Stimulated activated CD4-positive, alpha-beta T cell treated with anti-CD3 and anti-CD28 coated beads, Interleukin-4, amount 100 ng/mL, for 24 hours (primary cell): ENCODE measurements around the gene FAF1.
"Not testable (repeated sequence)": the region's sequence is repeated elsewhere in the genome, so short reads cannot be mapped to it uniquely, and the experiment has no call there.

Source experiments
- DNase-seq: peaks from one replicate; pipeline ENCODE4 v3.0.0-alpha.2; 2020

The FAF1 gene

DNA sequence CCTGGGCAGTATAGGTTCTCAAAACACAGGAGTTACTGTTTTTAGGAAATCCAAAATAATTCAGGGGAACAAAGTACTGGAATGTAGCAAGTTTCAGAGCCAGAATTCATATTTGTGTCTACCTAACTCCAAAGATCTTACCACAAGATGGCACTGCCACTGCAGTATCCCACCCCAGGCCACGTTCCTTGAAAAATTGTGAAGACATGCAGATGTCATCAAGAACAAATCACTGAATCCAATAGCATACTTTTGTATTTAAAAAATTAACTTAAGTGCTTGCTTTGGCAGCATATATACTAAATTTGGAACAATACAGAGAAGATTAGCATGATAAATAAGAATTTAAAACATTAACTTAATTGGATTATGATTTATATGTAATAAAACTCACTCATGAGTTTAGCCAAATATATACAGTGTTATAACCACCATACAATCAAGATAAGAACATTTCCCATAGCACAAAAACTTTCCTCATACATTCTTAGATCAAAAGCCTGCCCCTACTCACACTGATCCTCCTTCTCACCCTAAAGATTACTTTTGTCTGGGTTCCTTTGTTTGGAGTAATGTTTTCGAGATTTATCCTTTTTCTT, 209.9 kb downstream of the FAF1 start:
- DNase-seq: no peak

DNA sequence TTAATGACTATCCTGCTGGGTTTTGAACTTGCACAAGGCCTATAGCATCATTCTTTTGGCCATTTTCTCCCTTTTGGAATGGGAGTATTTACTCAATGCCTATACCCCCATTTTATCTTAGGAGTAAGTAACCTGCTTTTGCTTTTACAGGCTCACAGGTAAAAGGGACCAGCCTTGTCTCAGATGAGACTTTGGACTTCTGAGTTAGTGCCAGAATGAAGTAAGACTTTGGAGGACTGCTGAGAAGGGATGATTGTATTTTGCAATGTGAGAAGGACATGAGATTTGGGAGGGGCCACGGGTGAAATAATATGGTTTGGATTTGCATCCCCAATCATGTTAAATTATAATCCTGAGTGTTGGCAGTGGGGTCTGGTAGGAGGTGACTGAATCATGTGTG, 212.7 kb downstream of the FAF1 start:
- DNase-seq: no peak

DNA sequence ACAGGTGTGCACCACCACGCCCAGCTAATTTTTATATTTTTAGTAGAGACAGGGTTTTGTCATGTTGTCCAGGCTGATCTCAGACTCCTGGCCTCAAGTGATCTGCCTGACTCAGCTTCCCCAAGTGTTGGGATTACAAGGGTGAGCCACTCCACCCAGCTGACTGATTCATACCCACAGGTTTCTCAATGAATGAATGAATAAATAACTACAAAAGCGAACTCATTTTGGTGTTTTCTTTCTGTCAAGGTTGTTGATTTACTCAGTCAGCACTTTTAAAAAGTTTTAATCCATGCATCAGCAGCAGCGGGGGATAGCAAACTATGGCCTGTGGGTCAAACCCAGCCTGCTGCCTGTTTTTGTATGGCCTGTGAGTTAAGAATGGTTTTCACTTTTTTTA, 217.5 kb downstream of the FAF1 start:
- no peak for DNase-seq

DNA sequence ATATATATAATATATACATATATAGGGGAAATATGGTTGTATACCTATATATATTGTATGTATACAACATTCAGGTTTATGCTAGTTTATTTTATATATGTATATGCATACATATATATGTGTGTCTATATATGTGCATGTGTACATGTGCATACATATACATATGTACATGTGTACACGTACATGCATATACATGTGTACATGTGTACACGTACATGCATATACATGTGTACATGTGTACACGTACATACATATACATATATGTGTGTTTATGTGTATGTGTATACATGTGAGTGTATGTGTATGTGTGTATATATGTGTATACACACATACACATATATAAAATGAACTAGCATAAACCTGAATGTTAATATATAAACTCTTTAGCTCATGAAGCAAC, 220.9 kb downstream of the FAF1 start:
- no peak for DNase-seq

DNA sequence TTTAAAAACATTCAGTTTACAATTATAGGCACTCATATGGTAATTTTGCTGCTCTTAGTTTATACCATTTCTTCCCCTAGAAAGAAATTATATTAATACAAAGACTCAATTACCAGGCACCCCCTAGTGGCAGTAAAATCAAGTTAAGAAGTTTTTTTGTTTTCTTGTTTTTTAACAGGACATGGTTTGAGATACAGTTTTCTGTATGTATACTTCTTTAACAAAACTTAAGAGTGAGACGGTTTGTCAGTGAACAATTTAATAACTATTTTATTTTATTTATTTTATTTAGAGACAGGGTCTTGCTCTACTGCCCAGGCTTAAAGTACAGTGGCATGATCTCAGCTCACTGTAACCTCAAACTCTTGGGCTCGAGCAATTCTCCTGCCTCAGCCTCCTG, 224.6 kb downstream of the FAF1 start:
- no peak for DNase-seq

DNA sequence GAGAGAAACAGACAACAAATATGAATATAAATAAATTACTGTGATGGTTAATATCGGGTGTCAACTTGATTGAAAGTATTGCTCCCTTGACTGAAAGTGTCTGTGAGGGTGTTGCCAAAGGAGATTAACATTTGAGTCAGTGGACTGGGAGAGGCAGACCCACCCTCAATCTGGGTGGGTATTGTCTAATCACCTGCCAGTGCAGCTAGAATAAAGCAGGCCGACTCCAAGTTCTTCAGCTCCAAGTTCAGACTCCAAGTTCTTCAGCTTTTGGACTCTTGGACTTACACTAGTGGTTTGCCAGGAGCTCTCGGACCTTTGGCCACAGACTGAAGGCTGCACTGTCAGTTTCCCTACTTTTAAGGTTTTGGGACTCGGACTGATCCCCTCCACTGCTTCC, 232.5 kb downstream of the FAF1 start:
- not testable (repeated sequence) for DNase-seq

DNA sequence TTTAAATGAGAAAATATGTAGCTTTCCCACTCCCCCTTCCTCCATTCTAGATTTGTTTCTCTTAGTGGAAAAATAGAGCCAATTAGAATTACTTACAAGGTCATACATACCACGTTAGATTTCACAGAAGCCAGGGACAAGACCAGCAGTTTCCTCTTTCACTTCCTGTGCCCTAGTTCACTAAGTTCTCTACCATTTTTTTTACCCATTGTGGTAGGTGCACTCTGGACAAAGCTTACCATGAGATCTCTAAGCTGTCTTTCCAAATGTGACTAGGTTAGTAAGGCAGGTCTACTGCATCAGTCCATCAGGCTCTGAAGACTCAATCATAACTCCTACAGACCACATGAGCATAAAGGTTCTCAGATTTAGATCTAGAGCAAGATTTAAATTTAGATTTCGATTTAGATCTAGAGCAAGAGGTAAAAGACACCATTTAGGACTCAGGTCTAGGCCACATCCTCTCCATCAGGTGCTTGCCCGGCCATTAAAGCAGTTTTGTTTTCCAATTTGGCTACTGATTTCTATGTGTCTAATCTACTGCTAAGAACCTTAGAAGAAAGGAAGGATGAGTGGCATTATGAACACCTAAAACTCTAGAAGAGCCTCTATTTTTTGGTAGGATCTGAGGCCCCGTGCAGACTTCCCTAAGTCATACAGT, 235.3 kb downstream of the FAF1 start:
- no peak for DNase-seq

DNA sequence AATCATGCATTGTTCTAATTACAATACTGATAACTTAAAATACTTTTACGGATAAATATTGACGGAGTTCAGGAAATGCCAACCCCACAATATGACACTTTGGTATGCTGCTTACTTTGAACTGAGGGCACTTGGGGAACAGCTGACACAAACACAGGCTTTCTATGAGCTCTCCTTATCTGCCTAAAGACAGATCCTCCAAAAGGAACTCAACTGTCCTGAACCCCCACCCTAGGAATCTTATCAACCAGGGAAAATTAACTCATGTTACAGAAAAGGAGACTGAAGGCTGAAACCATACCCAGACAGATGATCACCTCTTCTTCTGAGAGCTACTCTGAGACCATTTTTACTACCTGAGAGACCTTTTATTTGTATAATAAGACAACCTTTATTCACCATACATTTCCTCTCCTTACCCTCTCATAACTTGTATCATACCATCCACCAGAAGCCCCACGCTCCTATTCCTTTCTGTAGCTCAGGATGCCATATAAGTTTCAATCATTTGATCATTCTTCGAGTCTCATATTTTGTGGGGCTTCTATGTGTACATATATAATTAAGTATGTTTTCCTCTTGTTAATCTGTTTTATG, 239.5 kb downstream of the FAF1 start:
- no peak for DNase-seq

DNA sequence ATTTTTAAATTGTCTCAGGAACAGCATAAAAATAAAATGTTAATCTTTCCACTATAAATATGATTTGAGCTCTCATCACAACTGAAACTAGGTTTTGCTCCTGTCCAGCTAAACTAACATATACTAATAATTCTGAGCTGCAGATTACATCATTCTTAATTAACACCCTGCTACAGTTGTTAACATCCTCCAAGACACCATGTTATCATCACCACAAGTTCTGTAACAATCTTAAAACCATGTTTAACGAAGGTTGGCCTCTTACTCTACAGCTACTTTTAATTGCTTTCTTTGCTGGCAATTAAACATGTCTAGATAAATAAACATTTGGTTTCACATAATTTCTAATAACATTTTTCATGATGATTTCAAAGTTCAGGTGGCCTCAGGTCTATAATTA, 240.9 kb downstream of the FAF1 start:
- no peak for DNase-seq

DNA sequence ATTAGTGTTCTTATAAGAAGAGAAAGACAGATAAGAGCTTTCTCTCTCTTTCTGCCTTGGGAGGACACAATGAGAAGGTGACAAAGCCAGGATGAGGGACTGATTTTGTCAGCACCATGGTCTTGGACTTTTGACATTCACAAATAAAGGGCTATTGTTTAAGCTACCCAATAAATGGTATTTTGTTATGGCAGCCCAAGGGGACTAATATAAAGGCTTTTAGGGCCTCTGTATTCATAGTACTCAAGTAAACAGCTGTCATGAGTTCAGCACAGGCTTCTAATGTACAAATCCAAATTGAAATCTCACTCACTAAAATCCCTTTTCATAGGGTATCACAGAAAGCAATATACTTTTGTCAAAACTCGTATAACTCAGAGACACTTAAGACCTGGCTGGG, 242.7 kb downstream of the FAF1 start:
- no peak for DNase-seq

DNA sequence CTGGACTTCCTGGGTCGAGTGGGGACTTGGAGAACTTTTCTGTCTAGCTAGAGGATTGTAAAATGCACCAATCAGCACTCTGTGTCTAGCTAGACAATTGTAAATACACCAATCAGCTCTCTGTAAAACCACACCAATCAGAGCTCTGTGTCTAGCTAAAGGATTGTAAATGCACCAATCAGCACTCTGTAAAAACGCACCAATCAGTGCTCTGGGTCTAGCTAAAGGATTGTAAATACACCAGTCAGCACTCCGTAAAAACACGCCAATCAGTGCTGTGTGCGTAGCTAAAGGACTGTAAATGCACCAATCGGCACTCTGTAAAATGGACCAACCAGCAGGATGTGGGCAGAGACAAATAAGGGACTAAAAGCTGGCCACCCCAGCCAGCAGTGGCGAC, 243.6 kb downstream of the FAF1 start:
- DNase-seq: not testable (repeated sequence)

DNA sequence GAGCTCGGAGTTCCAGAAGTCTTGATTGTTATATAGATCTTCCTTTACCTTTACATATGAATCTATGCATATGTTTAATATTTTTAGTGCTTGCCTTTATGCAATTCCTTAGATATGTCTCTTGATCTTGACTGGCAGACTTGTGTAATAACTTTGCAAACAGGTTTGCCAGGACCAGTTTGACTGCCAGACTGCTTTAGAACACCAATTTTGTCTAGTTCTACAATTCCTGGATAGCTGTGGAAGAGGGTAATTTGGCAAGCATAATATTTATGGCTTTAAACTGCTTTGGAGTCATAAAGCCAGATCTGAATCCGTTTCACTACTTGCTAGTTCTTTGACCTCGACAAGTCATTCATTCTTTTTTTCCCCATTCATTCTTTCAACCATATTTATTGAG, 250.0 kb downstream of the FAF1 start:
- no peak for DNase-seq

DNA sequence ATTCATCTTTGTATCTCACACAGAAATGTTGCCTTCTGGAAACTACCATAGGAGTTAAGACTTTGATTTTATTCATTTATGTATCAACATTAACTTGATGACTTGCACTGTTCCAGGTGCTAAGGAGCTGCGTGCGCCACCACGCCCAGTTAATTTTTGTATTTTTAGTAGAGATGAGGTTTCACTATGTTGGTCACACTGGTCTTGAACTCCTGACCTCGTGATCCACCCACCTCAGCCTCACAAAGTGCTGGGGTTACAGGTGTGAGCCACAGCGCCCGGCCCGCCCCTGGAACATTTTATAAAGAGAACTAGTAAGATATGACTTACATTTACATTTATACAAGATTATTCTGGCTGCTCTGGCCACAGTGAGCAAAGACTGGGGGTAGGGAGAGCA, 252.2 kb downstream of the FAF1 start:
- no peak for DNase-seq

DNA sequence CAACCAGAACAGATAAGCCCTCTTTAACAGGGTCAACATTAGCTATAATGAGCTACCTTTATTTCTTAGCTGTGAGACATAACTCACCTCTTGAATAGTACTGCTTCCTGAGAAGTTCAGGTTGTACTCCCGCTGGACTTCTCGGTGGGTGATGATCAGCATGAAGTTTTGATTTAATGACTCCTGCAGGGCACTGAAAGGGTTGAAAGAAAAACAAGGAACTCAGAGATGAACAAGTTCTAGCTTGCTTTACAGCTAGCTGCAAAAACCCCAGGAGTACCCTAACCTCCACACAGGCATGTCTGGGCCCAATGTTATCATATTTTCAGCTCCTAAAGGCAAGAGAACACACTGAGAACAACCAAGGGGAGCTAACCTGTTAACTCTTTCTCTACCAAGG, 254.4 kb downstream of the FAF1 start:
- no peak for DNase-seq

DNA sequence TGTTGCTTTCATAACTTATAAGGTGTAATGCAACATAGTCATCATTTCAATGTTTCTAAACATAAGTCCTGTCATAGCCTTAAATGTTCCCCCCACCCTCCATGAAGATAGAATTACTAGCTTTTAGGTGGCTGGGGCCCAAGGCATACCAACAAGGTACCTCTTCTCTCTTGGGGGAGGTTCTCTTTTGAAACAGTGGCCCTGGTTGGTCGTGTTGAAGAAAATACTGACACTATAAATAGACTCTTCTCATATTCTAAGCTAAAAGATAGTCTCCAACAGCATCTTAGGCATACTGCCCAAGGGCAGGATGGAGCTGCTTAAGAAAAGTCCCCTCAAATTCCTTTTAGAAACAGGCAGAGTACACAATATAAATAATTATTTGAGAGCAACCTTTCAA, 255.0 kb downstream of the FAF1 start:
- DNase-seq: no peak

DNA sequence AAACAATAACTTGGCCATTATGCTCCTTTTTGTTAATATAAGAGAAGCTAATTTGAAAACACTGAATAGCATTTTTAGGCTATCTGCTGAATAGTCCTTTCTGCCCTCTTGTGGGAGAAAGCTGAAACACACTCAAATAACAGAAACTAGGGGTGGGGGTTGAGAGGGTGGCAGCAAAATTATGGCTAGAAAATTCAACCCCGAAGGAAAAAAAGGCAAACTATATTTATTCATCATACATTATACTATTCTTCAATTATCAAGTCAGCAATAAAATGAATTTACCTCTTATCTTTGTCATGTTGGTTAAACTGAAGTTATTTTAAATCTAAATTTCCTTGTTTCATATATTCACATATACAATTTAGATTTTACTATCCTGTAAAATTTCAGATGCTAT, 255.9 kb downstream of the FAF1 start:
- DNase-seq: peak; percentile 11

DNA sequence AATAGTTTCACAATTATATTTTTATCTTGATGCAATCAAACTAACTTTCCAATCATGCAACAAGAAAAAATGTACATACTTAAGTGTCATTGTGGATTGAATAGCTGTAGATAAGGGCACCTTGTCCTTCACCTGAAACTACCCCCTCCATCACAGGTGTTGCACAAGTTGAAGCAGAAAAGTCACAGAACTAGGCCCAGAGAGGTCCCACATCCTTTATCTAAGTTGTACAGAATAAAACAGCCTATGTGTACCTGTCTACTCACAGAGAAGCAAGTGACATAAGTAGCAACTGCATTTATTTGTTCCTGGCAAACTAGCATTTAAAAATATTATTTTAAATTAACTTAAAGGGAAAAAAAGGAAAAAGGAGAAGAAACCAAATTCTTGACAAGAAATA, 256.8 kb downstream of the FAF1 start:
- DNase-seq: no peak

DNA sequence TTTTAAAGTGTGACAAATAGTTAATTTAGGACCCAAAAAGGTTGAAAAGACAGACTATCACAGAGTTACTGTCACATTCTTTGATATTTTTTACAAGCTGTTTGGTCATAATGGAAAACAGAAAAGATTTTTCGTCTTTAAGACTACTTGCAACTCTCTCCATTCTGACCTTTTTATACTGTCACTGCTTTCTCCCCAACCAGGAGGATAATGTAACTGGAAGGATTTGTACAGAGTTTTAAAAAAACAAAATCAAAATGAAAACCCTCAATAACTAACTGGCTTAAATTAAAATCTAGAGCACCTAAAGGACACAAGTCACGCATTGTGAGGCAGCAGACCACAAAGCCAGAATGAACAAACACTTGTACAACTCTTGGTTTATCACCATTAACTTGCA, 257.7 kb downstream of the FAF1 start:
- DNase-seq: no peak

DNA sequence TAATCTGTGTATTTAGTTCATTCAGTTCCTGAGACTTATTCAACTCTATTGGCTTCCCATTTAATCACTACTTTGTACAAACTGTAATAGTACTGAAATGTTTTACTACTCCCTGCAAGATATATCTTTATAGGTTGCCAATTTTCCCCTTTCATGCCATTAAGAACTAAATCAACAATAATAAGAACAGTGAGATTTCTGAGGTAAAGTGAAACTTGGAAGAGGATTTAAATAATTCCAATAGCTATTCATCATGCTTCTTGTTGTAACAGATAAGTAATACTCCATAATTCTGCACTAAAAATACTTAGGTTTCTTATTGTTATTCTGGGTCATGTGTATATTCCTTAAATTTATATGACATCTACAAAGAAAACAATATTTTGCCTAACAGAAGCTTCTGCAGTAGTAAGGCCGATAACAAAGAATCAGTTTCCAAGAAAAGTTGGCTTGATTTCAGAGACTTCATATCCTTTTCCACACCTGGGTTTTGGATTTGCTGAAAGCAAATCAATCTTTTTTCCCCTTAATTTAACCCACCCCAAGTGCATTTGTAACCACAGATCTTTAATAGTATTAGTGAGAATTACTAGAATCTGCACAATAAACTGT, 258.3 kb downstream of the FAF1 start:
- DNase-seq: no peak

DNA sequence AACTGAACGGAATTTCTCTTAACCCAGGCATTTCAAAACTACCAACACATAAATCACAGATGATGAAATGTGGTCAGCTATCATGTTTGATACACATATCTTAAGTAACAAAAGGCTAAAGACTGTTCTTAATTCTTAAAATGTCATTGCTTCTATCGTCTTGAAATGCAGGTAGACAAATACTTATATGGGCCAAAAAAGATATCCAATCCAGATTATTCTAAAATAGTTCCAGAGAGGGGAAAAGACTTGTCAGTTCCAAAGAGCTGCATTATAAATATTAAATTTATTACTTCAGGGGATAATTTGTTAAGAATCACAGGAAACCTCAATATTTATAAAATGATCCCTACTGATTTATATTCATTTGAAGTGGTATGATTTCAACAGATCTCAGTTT, 259.4 kb downstream of the FAF1 start:
- no peak for DNase-seq

DNA sequence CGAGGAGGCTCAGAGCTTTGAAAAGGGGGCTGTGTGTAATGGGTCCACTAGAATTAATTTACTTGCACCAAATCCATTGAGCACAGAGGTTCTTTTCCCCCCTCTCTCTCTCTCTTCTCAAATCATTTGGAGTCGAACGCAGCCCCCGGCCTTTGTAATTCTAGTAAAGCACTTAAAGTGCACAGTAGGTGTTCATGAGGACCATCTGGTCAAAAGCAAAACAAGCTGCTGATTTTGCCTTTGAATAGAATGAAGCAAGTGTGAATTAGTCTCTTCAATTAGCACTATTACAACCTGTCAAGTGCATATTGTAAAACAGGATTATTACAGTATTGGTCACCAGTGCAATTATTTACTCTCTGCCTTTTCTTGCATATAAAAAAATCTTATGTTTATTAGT, 259.9 kb downstream of the FAF1 start:
- no peak for DNase-seq

DNA sequence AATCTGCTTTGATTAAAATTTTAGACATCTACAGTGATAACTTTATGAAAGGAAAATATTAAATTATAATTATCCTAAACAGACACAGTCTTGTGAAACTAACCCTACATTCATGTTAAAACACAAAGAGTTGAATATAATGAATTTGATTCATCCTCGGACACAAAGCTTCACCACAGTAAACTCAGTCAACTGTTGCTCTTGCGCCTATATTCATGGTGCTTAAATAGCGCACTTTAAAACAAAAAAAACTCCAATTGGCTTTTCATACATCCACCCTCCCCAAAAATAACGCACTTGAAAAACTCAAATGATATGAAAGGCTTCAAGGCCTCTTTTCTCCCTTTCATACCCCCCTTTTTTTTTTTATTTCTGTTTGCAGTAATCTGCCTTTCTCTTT, 260.3 kb downstream of the FAF1 start:
- DNase-seq: no peak

DNA sequence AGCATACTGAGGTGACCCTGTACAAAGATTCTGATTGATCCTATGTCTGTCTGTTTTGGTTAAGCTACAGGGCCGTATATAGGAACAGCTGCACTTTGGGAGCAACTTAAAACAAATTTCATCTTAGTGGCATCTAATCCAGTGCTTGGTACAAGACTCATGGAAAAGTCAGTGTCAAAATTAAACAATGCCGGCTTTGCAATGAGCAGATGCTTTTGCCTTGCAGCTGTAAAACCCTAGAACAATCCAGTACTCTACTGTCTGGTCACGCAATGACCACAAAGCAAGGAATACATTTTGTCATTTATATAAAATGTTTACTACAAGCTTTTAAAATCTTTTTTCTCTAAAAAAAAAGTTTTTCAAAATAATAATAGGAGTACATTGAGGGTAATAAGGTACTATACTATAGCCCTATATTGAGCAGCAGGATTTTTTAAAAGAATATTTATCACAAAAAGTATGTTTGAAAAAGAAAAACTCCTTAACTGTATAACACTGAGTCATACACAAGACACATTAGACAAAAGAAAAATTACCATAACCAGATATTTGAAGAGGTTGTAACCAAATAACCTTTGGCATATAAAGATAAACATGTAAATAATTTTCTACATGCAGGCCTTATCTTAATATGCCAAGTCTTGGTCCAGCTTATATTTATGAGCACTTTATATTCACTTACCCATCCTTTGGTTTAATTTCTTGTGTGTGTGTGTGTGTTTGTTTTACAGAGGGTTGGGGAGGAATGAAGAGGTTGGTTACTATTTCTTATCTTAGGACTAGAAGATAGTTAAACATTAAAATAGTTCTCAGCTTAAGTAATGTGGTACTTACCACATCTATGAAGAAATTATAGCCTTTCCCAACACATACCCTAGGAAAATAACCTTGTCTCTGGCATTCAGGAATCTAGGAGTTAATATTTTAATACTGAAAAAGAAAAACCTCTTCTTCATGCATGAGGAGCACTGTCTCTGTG, 262.3 kb downstream of the FAF1 start:
- no peak for DNase-seq
